Measurements from ENCODE around the gene PPM1K.

PPM1K gene

GRCh38 chr4:88230969-88231771 is 53.2 kb downstream of the PPM1K start:
- no peak overlapping the region for H3K27ac ChIP-seq
- TF ChIP-seq CTCF (conservative IDR thresholded peaks at IDR 0.05), result no peak

DNA sequence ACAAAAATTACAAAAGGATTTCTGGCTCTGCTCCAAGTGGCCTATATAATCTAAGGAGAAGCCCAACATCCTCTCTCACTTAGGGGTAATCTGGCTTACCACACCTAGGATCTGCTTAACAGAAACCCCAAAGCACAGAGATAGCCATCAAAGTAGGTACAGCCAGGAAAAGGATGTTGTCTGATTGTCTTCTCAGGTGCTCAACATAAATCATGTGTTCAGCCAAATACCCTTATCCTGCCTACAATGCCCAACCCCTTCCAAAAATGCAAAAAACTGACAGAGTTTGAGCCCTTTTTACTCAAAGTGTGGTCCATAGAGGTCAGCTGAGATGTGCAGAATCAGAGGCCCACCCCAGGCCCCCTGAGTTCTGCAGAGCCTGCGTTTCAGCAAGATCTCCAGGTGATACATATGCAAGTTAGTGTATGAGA is 53.9 kb downstream of the PPM1K start:
- H3K27ac ChIP-seq, result no peak overlapping the region
- TF ChIP-seq CTCF (conservative IDR thresholded peaks at IDR 0.05), result no peak

GRCh38 chr4:88227734-88228133 is 56.6 kb downstream of the PPM1K start:
- TF ChIP-seq CTCF (conservative IDR thresholded peaks at IDR 0.05), result no peak

DNA sequence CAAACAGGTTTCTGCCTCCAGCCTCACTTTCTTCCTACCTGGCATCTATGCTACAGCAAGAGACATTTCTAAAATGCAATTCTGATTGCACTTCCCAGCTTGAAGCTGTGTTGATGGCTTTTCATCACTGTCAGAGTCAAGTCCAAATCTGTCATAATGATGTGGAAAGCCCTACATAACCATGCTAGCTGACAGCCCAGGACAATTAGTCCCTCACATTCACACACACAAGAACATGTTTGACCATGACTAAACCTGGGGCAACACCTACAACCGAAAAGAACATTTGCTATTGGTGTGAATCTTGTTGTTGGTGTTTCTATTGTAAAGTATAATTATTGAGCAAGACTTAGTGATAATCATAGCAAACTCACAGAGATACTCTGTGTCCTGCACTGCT is 58.2 kb downstream of the PPM1K start:
- no peak overlapping the region for H3K27ac ChIP-seq
- no peak for TF ChIP-seq CTCF (conservative IDR thresholded peaks at IDR 0.05)

More at GRCh38 chr4:88227734-88228133, 56.6 kb downstream of the PPM1K start:
- H3K27ac ChIP-seq, result no peak overlapping the region

GRCh38 chr4:88225232-88226105 is 58.9 kb downstream of the PPM1K start:
- no peak overlapping the region for H3K27ac ChIP-seq
- no peak for TF ChIP-seq CTCF (conservative IDR thresholded peaks at IDR 0.05)

GRCh38 chr4:88223516-88223915 is 60.8 kb downstream of the PPM1K start:
- H3K27ac ChIP-seq, result no peak overlapping the region
- no peak for TF ChIP-seq CTCF (conservative IDR thresholded peaks at IDR 0.05)

GRCh38 chr4:88219099-88219498 is 65.3 kb downstream of the PPM1K start:
- peak; percentile 84 for TF ChIP-seq CTCF (conservative IDR thresholded peaks at IDR 0.05)
- H3K27ac ChIP-seq, result peak overlapping the region; percentile 50; the same call in 1 of the 2 replicates
